Testis (tissue), 2 donors: ENCODE data around the gene INTS3.

Experiments
- CTCF ChIP-seq, 3 experiments: fragments of 450-650 bp in 2 of 3; fragments of 200-600 bp in 1 of 3; sonication (generic) in 1 of 3; IDR thresholded peaks; one replicate each; pipeline ENCODE4 v1.5.1; 2016 to 2019; ENCODE audit warnings: antibody characterized with exemption in 3 of 3, mild to moderate bottlenecking in 2 of 3, moderate library complexity in 1 of 3
- POLR2A ChIP-seq: fragments of 450-650 bp; IDR thresholded peaks from one replicate; pipeline ENCODE4 v1.6.1; 2017; ENCODE audit warnings: antibody characterized with exemption, mild to moderate bottlenecking, moderate library complexity

GRCh38 chr1:153773096-153773921 is 45.5 kb downstream of the INTS3 start:
- TF ChIP-seq POLR2A (no peak), CTCF (IDR thresholded peaks at IDR 0.05) (no peak)
